Choroid plexus epithelial cell (primary cell): ENCODE data around the gene POF1B.
"Not testable (repeated sequence)": the region's sequence is repeated elsewhere in the genome, so short reads cannot be mapped to it uniquely, and the experiment has no call there.

Source experiments
- DNase-seq: peaks from one replicate; pipeline ENCODE4 v3.0.0-alpha.2; 2010; ENCODE audit warnings: low read depth
- H3K4me3 ChIP-seq: 2 replicates; pipeline ENCODE4 v1.5.1; 2011; ENCODE audit warnings: low read depth, mild to moderate bottlenecking, control low read depth, low read length, moderate library complexity
- CTCF ChIP-seq: conservative IDR thresholded peaks from 2 replicates; pipeline ENCODE4 v1.5.1; 2011; ENCODE audit warnings: low read depth, mild to moderate bottlenecking, control low read depth, inconsistent platforms, low read length, moderate library complexity

The POF1B gene

GRCh38 chrX:85309717-85310116, 69.7 kb downstream of the POF1B start:
- no peak for DNase-seq
- no peak overlapping the region for H3K4me3 ChIP-seq
- peak; percentile 4 for TF ChIP-seq CTCF

GRCh38 chrX:85303544-85303943, 75.9 kb downstream of the POF1B start:
- no peak overlapping the region for H3K4me3 ChIP-seq
- no peak for TF ChIP-seq CTCF
- no peak for DNase-seq

- H3K4me3 ChIP-seq = no peak overlapping the region
- TF ChIP-seq CTCF = no peak
Observed at GRCh38 chrX:85288992-85289723, 90.3 kb downstream of the POF1B start.

GRCh38 chrX:85285286-85285685, 94.2 kb downstream of the POF1B start:
- not testable (repeated sequence) for DNase-seq, H3K4me3 ChIP-seq

More at GRCh38 chrX:85288992-85289723, 90.3 kb downstream of the POF1B start:
- no peak for DNase-seq

GRCh38 chrX:85244450-85245211, 134.8 kb downstream of the POF1B start:
- peak; percentile 39 for DNase-seq

GRCh38 chrX:85243761-85244449, 135.6 kb downstream of the POF1B start, which contains the start of the genes SATL1 and ZNF711:
TSS of gene SATL1 (minus strand) at chrX:85243779. CDS start at chrX:85108968, 134,811 bp downstream.
TSS of gene ZNF711 (plus strand) at chrX:85243991. CDS start at chrX:85247573, 3,582 bp downstream.
- no peak for TF ChIP-seq CTCF
- peak within 1 kb of the TSS; percentile 70 for H3K4me3 ChIP-seq
- peak; percentile 53 for DNase-seq

More at GRCh38 chrX:85244450-85245211, 134.8 kb downstream of the POF1B start:
- peak overlapping the region; percentile 70 for H3K4me3 ChIP-seq
- TF ChIP-seq CTCF = no peak

GRCh38 chrX:85243155-85243554, 136.3 kb downstream of the POF1B start:
- H3K4me3 ChIP-seq = peak overlapping the region; percentile 70
- no peak for TF ChIP-seq CTCF
- peak; percentile 9 for DNase-seq
